HEK293T (cell line): ENCODE results near the gene POFUT1.

Experiments
- CTCF ChIA-PET: fragments of 350-600 bp; formaldehyde crosslinking; extraction: SDS; loops from one replicate; lab custom pipeline; 2021; ENCODE audit warnings: antibody characterized with exemption, inconsistent platforms; lab: Yijun Ruan, JAX
- POLR2A ChIA-PET: fragments of 350-600 bp; formaldehyde crosslinking; extraction: SDS; loops from one replicate; lab custom pipeline; 2020; ENCODE audit warnings: antibody characterized with exemption, inconsistent platforms; lab: Yijun Ruan, JAX
- DNase-seq: peaks from one replicate; pipeline ENCODE4 v3.0.0; 2012; ENCODE audit warnings: mixed read lengths; ENCODE audit errors: extremely low spot score
- ARNT ChIP-seq: fragments of 450-650 bp; IDR thresholded peaks from 2 replicates; pipeline ENCODE4 v1.6.1; 2017; ENCODE audit warnings: mild to moderate bottlenecking
- BHLHE40 ChIP-seq: fragments of 450-650 bp; IDR thresholded peaks from 2 replicates; pipeline ENCODE4 v1.6.1; 2016; ENCODE audit warnings: mild to moderate bottlenecking, moderate library complexity, borderline replicate concordance
- CTBP1 ChIP-seq: fragments of 450-650 bp; IDR thresholded peaks from 2 replicates; pipeline ENCODE4 v1.6.1; 2016; ENCODE audit warnings: borderline replicate concordance
- ELF4 ChIP-seq: fragments of 450-650 bp; IDR thresholded peaks from 2 replicates; pipeline ENCODE4 v1.6.1; 2017; ENCODE audit warnings: antibody characterized with exemption
- FOXA1 ChIP-seq: fragments of 450-650 bp; IDR thresholded peaks from 2 replicates; pipeline ENCODE4 v1.6.1; 2016; ENCODE audit warnings: mild to moderate bottlenecking
- FOXK2 ChIP-seq: fragments of 450-650 bp; IDR thresholded peaks from 2 replicates; pipeline ENCODE4 v1.6.1; 2016; ENCODE audit warnings: mild to moderate bottlenecking
- FOXM1 ChIP-seq: fragments of 450-650 bp; IDR thresholded peaks from 2 replicates; pipeline ENCODE4 v1.6.1; 2017; ENCODE audit warnings: mild to moderate bottlenecking, borderline replicate concordance
- HDGF ChIP-seq: fragments of 450-650 bp; IDR thresholded peaks from 2 replicates; pipeline ENCODE4 v1.6.1; 2017; ENCODE audit warnings: antibody characterized with exemption, borderline replicate concordance
- L3MBTL2 ChIP-seq: fragments of 450-650 bp; conservative IDR thresholded peaks from 2 replicates; pipeline ENCODE4 v1.6.1; 2016; ENCODE audit warnings: mild to moderate bottlenecking
- LEF1 ChIP-seq: fragments of 450-650 bp; IDR thresholded peaks from 2 replicates; pipeline ENCODE4 v1.6.1; 2017; ENCODE audit warnings: mild to moderate bottlenecking, borderline replicate concordance
- NFRKB ChIP-seq: fragments of 450-650 bp; IDR thresholded peaks from 2 replicates; pipeline ENCODE4 v1.6.1; 2016; ENCODE audit warnings: mild to moderate bottlenecking, moderate library complexity
- PKNOX1 ChIP-seq: fragments of 450-650 bp; IDR thresholded peaks from 2 replicates; pipeline ENCODE4 v1.6.1; 2016
- SP1 ChIP-seq: fragments of 450-650 bp; IDR thresholded peaks from 2 replicates; pipeline ENCODE4 v1.6.1; 2017
- SUZ12 ChIP-seq: fragments of 450-650 bp; IDR thresholded peaks from 2 replicates; pipeline ENCODE4 v1.6.1; 2016; ENCODE audit warnings: mild to moderate bottlenecking
- TARDBP ChIP-seq: fragments of 450-650 bp; IDR thresholded peaks from 2 replicates; pipeline ENCODE4 v1.6.1; 2016
- ZNF384 ChIP-seq: fragments of 450-650 bp; IDR thresholded peaks from 2 replicates; pipeline ENCODE4 v1.6.1; 2016

The POFUT1 gene

GRCh38 chr20:32224463-32224862, 16.8 kb downstream of the POFUT1 start:
- ChIA-PET CTCF (no interaction called here), POLR2A (no interaction called here)
- TF ChIP-seq ARNT (no peak), HDGF (no peak), LEF1 (no peak), ELF4 (no peak), FOXM1 (no peak), SUZ12 (no peak), FOXK2 (no peak), L3MBTL2 (no peak), ZNF384 (no peak), NFRKB (no peak), TARDBP (no peak), PKNOX1 (no peak), SP1 (no peak), CTBP1 (no peak)
- no peak for DNase-seq

- POLR2A ChIA-PET = no interaction called here
- CTCF ChIA-PET = no interaction called here
- DNase-seq = no peak
- no peak for TF ChIP-seq FOXM1
- TF ChIP-seq ZNF384 = no peak
- TF ChIP-seq FOXK2 = no peak
- TF ChIP-seq LEF1 = no peak
- TF ChIP-seq FOXA1 = no peak
- TF ChIP-seq SP1 = no peak
These were observed 18.7 kb downstream of the POFUT1 start for GRCh38 chr20:32226391-32226790.

GRCh38 chr20:32227306-32227705, 19.6 kb downstream of the POFUT1 start:
- ChIA-PET CTCF (no interaction called here), POLR2A (no interaction called here)
- no peak for DNase-seq
- no peak for TF ChIP-seq TARDBP
- no peak for TF ChIP-seq BHLHE40
- TF ChIP-seq LEF1 = no peak
- TF ChIP-seq CTBP1 = no peak
- no peak for TF ChIP-seq FOXM1
- TF ChIP-seq FOXA1 = no peak

GRCh38 chr20:32227744-32228688, 20.3 kb downstream of the POFUT1 start:
- POLR2A ChIA-PET = no interaction called here
- CTCF ChIA-PET = no interaction called here
- TF ChIP-seq FOXA1 (no peak), ARNT (no peak)
- DNase-seq = no peak

- no peak for DNase-seq
- no peak for TF ChIP-seq L3MBTL2
- TF ChIP-seq ELF4 = no peak
- TF ChIP-seq NFRKB = no peak
- no peak for TF ChIP-seq ZNF384
- no peak for TF ChIP-seq HDGF
- no peak for TF ChIP-seq CTBP1
- ChIA-PET POLR2A (no interaction called here), CTCF (interaction anchor here (0.6 kb wide), 1 partner anchor 55 kb away, joined by 6 read pairs; no protein-coding TSS in a partner anchor)
These were observed 21.6 kb downstream of the POFUT1 start for GRCh38 chr20:32229251-32229747.

- TF ChIP-seq SP1 = no peak
- TF ChIP-seq FOXM1 = no peak
- TF ChIP-seq SUZ12 = no peak
- TF ChIP-seq FOXA1 = no peak
- TF ChIP-seq BHLHE40 = no peak
- TF ChIP-seq LEF1 = no peak
- no peak for TF ChIP-seq TARDBP
- no peak for TF ChIP-seq ZNF384
- no peak for TF ChIP-seq NFRKB
- no peak for TF ChIP-seq PKNOX1
- TF ChIP-seq HDGF = no peak
- no peak for TF ChIP-seq ELF4
- no peak for TF ChIP-seq CTBP1
- no peak for TF ChIP-seq FOXK2
- TF ChIP-seq ARNT = no peak
- TF ChIP-seq L3MBTL2 = no peak
- DNase-seq = no peak
- ChIA-PET CTCF (interaction anchor here (0.7 kb wide), 1 partner anchor 188 kb away, joined by 3 read pairs; no protein-coding TSS in a partner anchor), POLR2A (no interaction called here)
These were observed 23.0 kb downstream of the POFUT1 start for GRCh38 chr20:32230707-32231106.

GRCh38 chr20:32231245-32231644, 23.6 kb downstream of the POFUT1 start:
- CTCF ChIA-PET = no interaction called here
- DNase-seq = no peak
- TF ChIP-seq TARDBP (no peak), NFRKB (no peak), FOXM1 (no peak), ARNT (no peak), CTBP1 (no peak), FOXK2 (no peak), L3MBTL2 (no peak), ELF4 (no peak), HDGF (no peak), SP1 (no peak), FOXA1 (no peak), LEF1 (no peak), ZNF384 (no peak), PKNOX1 (no peak), SUZ12 (no peak), BHLHE40 (no peak)
- POLR2A ChIA-PET = no interaction called here
